ENCODE data around the gene RGL1. TPM values are rescaled to one million over a fixed set of nuclear protein-coding genes. Genes with fewer than 3 reads are reported as not detected.

RGL1 gene
- total RNA-seq, 6 experiments from 2014 or later = 12.0 to 16.8 (median 14.7) TPM

GRCh38 chr1:183894290-183894565 is 89.3 kb downstream of the RGL1 start:
- Mint-ChIP-seq H3K27ac (no peak overlapping the region), H3K9me3 (no peaks in the 10 kb centered on the region), H3K4me1 (ENCODE audit: low read depth) (peaks cover 12% of the 10 kb centered on the region), H3K36me3 (ENCODE audit: low read depth) (peaks cover 52% of the 10 kb centered on the region), H3K4me3 (no peak overlapping the region), H3K27me3 (ENCODE audit: insufficient read depth) (no peaks in the 10 kb centered on the region)
- no peak for TF ChIP-seq CTCF (IDR thresholded peaks at IDR 0.05)
- DNase-seq = no peak

- Mint-ChIP-seq H3K36me3 (ENCODE audit: low read depth) (peaks cover 60% of the 10 kb centered on the region), H3K4me3 (no peak overlapping the region)
Observed at GRCh38 chr1:183896466-183897048, 91.6 kb downstream of the RGL1 start.

GRCh38 chr1:183898001-183898396 is 93.1 kb downstream of the RGL1 start:
- no peak overlapping the region for H3K27ac Mint-ChIP-seq
- peaks cover 19% of the 10 kb centered on the region for H3K4me1 Mint-ChIP-seq (ENCODE audit: low read depth)
- no peaks in the 10 kb centered on the region for H3K27me3 Mint-ChIP-seq (ENCODE audit: insufficient read depth)
- no peak for TF ChIP-seq CTCF (IDR thresholded peaks at IDR 0.05)
- H3K9me3 Mint-ChIP-seq = no peaks in the 10 kb centered on the region
- peaks cover 58% of the 10 kb centered on the region for H3K36me3 Mint-ChIP-seq (ENCODE audit: low read depth)
- no peak for DNase-seq
- no peak overlapping the region for H3K4me3 Mint-ChIP-seq

More at GRCh38 chr1:183896466-183897048, 91.6 kb downstream of the RGL1 start:
- DNase-seq = peak; percentile 68
- no peak overlapping the region for H3K27ac Mint-ChIP-seq
- H3K27me3 Mint-ChIP-seq (ENCODE audit: insufficient read depth) = no peaks in the 10 kb centered on the region
- H3K4me1 Mint-ChIP-seq (ENCODE audit: low read depth) = peaks cover 19% of the 10 kb centered on the region
- TF ChIP-seq CTCF (IDR thresholded peaks at IDR 0.05) = no peak
- H3K9me3 Mint-ChIP-seq = no peaks in the 10 kb centered on the region

- Mint-ChIP-seq H3K9me3 (no peaks in the 10 kb centered on the region), H3K27me3 (ENCODE audit: insufficient read depth) (no peaks in the 10 kb centered on the region), H3K36me3 (ENCODE audit: low read depth) (peaks cover 57% of the 10 kb centered on the region), H3K27ac (no peak overlapping the region), H3K4me1 (ENCODE audit: low read depth) (peaks cover 19% of the 10 kb centered on the region), H3K4me3 (no peak overlapping the region)
- no peak for TF ChIP-seq CTCF (IDR thresholded peaks at IDR 0.05)
- no peak for DNase-seq
Observed at GRCh38 chr1:183898610-183899009, 93.7 kb downstream of the RGL1 start.

- no peaks in the 10 kb centered on the region for H3K9me3 Mint-ChIP-seq
- DNase-seq = no peak
- no peak for TF ChIP-seq CTCF (IDR thresholded peaks at IDR 0.05)
- no peak overlapping the region for H3K27ac Mint-ChIP-seq
- peaks cover 9% of the 10 kb centered on the region for H3K4me1 Mint-ChIP-seq (ENCODE audit: low read depth)
- H3K4me3 Mint-ChIP-seq = no peak overlapping the region
- no peaks in the 10 kb centered on the region for H3K27me3 Mint-ChIP-seq (ENCODE audit: insufficient read depth)
- H3K36me3 Mint-ChIP-seq (ENCODE audit: low read depth) = peaks cover 55% of the 10 kb centered on the region
Observed at GRCh38 chr1:183901748-183902330, 96.9 kb downstream of the RGL1 start.
